GM19395 (cell line): Measurements from ENCODE around the gene PLAAT1.

Experiments
- ATAC-seq: cut with Tn5 transposase; IDR thresholded peaks from one replicate; pipeline ENCODE4 v1.9.1; 2021; ENCODE audit warnings: mild to moderate bottlenecking, moderate library complexity; ENCODE audit not compliant: unreplicated experiment

The PLAAT1 gene

DNA sequence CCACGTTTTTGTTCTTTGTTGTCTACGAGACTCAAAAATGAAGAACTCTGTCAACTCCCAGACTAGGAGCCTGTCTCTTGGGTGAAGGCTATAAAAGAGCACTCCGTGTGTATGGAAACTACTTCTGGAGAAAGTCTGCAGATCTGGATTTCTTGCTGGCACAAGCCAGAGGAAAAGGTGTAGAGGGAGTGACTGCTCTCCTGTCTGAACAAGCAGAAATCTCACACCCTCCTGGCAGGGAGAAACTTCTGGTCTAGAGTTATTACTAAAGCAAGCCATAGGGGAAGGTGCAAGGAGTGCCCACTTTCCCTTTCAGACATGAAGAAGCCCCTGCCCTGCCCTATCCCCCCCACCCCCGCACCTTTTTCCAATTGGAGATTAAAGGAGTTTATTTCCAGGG is 9.5 kb downstream of the PLAAT1 start:
- no peak for ATAC-seq

DNA sequence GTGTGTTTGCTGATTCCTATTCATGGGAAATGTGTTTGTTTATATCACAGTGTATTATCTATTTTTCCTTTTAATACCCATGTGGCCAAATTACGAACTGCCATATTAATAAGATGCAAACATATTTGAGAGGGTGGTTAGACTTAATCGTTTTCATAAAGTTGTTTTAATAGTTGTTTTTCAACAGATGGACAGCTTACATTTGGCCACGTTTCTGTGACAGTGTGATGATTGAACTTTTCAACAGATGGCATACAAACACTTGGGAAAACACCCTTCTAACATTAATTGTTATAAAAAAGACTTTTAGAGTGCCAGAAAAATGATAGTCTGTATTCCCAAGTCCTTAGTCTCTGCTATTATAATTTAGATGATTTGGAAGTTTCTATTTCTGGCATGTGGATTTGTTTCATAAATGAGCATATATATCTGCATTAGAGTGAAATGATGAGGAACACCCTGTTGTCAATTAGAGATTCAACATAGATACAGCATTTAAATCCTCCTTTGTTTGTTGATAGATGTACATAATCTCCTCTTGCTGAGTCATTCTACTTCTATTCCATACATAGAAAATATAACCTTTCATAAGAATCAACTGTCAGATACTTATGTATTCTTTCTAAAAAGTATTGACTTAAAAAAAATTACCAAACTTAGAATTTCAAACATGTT is 13.1 kb downstream of the PLAAT1 start:
- no peak for ATAC-seq

DNA sequence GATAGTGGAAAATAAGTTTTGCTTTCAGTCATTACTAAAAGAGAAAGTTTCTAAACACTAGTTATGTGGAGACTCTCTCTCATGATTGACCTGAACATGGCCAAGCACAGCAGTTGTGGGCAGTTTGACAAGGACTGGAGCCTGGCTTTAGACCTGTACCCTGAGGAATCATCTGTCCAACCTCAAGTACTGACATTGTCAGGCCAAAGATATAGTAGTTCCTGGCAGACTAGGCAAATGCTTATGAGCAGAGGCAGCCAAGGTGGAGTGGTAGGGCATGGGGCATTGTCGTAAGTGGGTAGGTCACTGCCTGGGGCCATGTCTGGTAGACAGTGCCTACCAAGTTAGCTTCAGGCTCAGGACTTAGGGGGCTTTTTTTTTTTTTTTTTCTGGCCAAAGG is 20.9 kb downstream of the PLAAT1 start:
- no peak for ATAC-seq

DNA sequence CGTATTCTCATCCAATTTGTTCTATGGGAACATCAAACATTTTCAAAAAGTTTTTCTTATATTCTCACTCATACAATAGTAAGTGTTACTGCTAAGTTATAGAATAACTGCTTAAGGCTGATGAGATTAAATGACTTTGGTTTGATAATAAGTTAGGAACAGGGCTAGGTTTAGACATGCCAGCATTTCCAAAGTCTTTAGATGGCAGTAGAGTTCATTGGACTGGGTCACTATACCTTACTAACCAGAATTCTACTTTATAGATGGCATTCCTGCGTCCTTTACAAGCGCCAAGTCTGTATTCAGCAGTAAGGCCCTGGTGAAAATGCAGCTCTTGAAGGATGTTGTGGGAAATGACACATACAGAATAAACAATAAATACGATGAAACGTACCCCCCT is 21.7 kb downstream of the PLAAT1 start:
- ATAC-seq: no peak

DNA sequence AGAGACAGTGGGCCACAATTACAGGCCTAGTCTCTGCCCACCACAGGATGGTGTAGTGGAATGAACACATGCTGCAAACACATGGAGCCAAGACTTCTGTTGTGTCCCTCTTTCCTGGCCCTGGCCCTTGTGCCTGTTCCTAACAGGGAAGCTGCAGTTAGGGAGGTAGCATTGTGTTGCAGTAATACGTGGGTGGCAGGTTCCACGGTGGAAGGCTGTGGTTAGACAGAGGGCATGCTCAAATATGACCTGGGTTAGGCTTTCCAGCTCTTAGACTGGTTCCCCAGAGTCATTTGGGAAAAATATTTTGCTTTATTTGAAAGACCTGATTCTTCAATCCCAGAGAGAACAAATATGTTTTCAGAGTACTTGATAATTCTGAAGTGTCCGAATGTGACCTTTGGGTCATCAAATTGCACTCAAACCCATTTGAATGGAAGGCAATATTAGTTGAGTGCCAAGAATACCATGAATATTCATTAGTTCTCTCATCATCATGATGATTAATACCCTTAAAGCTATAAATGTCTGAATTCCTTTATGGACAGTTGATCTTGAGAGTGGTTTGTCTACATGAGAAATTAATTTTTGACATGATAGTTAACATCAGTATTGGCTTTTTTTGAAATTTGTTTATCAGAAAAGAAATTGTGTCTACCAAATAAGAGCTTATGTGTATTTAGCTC is 28.5 kb downstream of the PLAAT1 start:
- no peak for ATAC-seq

DNA sequence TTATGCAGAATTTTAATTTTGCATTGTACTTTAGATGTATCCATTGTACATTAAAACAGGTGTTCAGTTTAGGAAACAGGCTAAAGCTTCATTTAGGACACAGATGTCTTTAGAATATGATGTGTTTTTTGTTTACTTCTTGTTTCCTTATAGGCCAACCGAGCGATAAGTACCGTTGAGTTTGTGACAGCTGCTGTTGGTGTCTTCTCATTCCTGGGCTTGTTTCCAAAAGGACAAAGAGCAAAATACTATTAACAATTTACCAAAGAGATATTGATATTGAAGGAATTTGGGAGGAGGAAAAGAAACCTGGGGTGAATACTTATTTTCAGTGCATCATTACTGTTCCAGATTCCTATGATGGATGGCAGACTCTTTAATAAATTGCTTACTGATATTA is 29.4 kb downstream of the PLAAT1 start:
- no peak for ATAC-seq

DNA sequence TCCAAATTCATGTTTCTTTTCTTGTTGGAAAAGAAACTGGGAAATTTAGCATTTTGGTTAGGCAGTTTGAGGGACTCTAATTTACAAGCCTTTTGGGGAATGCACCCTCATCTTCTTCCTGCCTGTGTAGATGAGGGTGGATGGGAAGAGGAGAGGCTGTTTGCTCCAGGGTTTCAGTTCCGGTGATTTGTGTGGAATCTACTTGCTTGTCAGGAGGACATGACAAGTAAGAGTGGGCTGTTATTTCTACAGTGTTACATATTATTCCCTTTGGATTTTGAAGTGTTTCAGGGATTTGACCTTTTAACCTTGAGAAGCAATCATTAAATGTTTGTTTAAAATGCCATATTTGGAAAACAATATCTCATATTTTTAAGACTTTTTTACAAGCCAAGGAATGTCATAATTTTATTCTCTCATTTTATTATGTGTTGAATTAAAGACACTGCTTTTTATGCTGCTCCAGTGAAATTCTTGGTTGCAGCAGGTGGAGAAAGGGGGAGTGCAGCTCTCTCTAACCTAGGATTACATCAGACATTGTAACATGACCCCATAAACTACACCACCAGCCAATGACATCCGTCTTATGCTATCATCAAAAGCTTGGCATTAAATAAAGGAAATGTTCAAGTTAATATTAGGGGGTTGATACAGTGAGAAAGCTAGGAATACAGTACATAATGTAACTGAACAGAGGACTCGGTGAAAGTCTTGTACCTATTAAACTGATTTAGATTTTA is 30.2 kb downstream of the PLAAT1 start:
- no peak for ATAC-seq

DNA sequence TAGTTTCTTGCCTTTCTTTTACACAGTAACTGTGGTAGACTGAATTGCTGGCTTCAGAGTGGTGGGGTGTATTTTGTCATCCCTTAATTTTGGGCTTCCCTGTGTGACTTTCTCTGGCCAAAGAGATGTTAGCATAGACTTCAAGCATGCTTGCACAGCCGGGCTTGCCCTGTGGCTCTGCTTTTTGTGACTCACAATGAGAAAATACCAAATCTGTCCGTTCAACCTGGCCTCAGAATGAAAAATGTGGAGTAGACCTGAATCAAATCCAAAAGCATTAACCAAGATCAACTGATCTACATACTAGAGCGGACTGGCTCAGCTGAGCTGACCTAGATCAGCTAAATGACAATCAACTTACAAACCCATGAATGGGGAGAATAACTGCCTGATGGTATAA is 51.4 kb downstream of the PLAAT1 start:
- ATAC-seq: no peak

DNA sequence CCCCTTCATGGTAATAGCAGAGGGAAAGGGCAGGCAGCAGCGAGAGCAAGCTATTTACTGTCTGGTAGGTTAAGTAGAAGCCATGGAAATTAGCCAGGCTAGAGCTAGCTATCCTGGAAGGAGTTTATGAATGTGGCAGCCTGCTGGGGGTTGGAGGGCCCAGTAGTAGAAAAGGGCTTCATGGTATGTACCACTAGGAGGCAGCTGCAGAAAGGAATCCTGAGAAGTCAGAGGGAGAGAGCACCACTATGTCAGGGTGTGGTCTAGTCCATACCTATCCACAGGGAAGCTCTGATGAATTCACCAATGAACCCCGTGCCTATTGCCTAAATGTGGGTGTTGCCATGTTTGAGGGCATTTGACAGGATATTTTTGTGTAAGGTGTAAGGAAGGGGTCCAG is 55.0 kb downstream of the PLAAT1 start:
- no peak for ATAC-seq

DNA sequence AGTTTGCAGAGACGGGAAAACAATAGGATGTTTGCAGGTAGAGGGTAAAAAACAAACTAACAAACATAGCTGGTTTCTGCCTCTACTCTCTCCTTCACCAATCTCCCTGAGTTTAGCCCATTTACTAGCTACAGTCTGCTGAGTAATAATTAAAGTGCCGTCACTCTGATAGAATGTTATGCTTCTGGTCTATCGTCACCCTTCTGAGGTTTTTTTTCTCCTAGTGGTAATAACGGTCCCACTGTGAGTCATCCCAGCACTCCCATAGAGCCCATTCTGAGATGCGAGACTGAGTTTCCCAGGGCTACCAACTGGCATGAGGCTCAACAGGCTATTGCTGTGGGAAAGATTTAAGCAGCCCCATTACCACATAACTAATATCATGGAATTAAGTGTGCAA is 56.4 kb downstream of the PLAAT1 start:
- no peak for ATAC-seq

DNA sequence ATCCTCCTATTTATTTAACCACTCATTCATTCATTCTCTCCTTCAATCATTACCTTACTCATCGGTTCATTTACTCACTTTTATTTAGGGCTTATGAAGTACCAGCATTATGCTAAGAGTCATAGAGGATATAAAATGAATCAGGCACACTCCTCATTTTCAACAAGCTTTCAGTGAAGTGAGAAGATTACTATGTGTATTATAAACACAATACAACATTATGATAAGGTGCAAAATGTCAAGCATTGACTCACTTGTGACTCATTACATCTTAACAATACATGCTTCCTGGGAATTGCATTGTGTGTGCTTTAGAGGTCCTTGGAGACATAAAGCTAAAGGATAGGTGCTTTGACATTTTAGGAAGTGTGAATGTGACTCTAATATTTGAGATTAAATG is 60.4 kb downstream of the PLAAT1 start:
- ATAC-seq: no peak

DNA sequence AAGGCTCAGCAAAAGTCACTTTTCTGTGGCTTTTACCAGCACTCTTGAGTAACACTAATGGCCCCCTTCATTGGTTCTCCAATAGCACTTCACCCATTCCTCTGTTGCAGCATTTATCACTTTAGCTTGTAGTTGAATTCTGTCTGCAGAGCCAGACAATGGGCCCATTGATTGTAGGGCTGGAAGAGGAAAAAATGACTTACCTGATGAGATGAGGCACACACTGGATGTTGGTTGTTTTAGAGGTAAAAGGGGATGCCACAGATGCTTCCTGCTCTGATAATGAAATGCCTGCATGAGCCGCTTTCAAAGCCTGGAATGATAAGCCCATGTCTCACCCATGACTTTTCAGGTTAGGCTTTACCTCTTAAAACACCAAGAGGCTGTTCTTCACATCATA is 64.3 kb downstream of the PLAAT1 start:
- no peak for ATAC-seq

DNA sequence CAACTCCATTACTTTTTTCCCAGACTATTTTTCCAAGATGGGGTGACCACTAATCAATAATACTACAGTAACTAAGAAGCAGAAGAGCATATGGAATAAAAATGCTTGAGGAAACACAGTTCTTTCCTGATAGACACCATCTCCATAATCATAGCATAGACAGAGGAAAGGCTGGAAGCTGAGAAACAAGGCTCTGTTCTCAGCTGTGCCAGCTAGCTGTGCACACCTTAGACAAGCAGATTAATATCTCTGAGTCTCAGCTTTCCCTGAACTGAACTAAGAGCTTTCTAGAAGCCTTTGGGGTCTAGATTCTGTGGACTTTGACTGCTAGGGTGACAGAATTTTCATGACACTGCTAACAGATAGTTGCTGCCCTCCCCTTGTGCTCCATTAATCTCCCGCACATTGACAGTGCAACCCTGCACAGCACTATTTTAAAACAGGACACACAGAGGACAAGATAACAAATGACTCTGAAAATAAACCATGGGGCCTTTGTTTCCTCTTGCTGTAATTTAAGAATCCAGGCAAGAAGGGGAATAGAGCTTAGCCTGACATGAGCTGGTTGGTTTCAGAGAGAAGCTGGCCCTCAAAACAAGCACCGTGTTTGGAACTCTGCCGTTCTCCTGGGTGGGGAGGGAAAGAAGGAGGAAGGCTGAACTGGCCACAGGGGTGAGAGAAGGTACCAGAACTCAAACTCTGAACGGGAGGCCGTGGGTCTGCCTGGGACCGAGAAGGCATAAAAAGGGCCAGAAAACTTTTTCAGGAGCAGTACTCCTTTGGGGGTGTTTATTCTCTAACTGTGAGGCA is 70.1 kb downstream of the PLAAT1 start:
- ATAC-seq: no peak

DNA sequence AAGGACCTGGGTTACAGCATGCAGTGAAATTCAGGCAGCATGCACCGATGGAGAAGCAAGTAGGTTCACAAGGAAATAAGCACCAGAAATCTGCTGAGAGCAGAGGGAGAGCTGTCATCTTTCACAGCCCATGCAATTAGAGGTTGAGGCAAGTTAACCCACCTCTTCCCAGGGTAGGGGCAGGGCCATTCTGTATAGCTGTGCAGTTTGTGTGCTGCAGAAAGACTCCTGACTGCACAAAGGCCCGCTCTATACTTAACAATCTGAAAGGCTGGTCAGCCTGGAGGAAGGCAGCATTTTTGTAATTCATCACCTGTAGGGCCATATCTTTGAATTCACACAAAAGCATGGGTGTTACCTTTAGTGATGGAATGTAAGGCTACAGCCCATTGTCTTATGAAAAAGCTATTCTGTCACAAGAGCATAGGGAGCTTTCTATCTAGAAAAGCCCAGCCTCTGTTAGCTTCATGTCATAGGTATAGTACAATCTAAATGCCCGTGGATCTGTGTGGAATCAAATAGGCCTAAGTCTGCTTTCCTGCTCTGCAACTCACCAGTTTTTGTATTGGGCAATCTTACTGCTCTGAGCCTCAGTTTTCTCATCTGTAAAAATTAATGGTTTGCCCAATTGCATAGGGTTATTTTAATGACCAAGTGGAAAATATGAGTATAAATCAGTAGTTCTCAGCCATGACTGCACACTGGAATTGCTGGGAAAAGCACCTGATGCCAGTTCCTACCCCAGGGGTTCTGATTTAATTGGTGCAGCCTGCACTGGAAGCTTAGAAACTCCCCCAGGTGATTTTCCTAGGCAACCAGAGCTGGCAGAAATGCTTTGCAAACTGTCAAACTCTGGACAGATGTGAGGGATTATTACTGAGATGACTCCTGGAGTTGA is 72.3 kb downstream of the PLAAT1 start:
- no peak for ATAC-seq

DNA sequence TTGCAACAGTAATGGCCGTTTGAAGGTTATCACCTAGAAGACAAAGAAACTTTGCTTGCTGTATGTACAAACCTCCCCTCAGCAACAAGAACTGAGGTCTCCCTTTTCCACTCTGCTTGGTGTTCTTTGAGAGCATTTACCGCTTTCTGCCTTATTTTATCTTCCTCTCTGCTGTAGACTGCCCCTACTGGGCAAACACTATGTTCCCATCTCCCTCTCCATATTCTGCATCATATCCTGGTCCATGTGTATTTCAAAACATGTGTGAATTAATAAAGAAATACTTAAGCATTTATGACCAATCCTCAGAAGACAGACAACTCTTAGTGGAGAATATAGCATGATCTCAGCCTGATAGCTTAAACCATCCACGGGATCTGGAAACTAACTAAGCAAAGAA is 73.1 kb downstream of the PLAAT1 start:
- no peak for ATAC-seq

DNA sequence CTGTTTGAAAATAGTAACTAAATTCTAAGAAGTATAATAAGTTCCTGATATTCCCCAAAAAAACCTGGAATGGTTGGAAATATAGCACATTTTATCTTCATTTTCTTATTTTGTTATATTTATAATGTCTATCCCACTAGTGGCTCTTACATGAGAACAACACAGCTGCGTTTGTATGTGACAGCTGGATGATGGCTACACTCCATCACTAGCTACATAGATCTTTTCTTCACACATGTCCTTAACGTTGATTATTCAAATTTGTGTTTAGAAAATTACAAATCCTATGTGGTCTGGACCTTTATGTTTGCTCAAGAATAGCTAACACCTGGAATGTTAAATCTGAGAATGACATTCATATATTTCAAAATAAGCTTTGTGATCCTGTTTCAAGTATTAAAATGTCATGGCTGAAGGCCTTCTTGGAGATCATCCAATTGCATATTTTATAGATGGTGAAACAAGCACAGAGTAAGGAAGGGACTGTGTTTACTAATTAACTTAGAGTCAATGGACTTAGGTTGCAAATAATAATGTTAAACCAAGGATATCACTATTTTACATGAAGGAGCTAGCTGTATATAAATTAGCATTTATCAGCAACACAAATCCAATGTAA is 76.8 kb downstream of the PLAAT1 start:
- no peak for ATAC-seq
